SK-N-SH (cell line): ENCODE results near the gene PCDHB14. TPM values are rescaled to one million over a fixed set of nuclear protein-coding genes. Genes with fewer than 3 reads are reported as not detected.
"Not testable (repeated sequence)": the region's sequence is repeated elsewhere in the genome, so short reads cannot be mapped to it uniquely, and the experiment has no call there.

Experiments
- CTCF ChIA-PET: fragments of 300-600, 350-600 bp; formaldehyde crosslinking; extraction: SDS; loops from one replicate; lab custom pipeline; 2021; lab: Yijun Ruan, JAX
- POLR2A ChIA-PET: fragments of 350-600 bp; sonication (Branson Sonifier 250); formaldehyde crosslinking; extraction: SDS; loops from one replicate; lab custom pipeline; 2020; ENCODE audit warnings: antibody characterized with exemption, inconsistent platforms; lab: Yijun Ruan, JAX
- DNase-seq: peaks from one replicate; pipeline ENCODE4 v3.0.0; 2012
- H2AFZ ChIP-seq: fragments of 200-600 bp; sonication (generic); 2 replicates; pipeline ENCODE4 v1.8.1; 2016; ENCODE audit warnings: antibody characterized with exemption, mild to moderate bottlenecking, low read depth
- H3F3A ChIP-seq: fragments of 200-600 bp; sonication (generic); replicated peaks from 2 replicates; pipeline ENCODE3; 2016; ENCODE audit warnings: antibody characterized with exemption, mild to moderate bottlenecking; ENCODE audit not compliant: insufficient read depth
- H3K27ac ChIP-seq, 2 experiments: fragments of 200-500 bp in 1 of 2; fragments of 200-600 bp in 1 of 2; sonication (Bioruptor generic) in 1 of 2; sonication (generic), shearing (Covaris generic) in 1 of 2; 2 replicates each; pipeline versions ENCODE4 v1.5.1 to v1.6.1; 2014 to 2016; ENCODE audit warnings: low read depth in 2 of 2, inconsistent platforms in 1 of 2, low read length in 1 of 2, mild to moderate bottlenecking in 1 of 2, mixed read lengths in 1 of 2
- H3K27me3 ChIP-seq: fragments of 200-600 bp; sonication (generic), shearing (Covaris generic); 2 replicates; pipeline ENCODE4 v1.6.1; 2016; ENCODE audit warnings: mixed run types; ENCODE audit not compliant: insufficient read depth
- H3K36me3 ChIP-seq, 2 experiments: fragments of 200-500 bp in 1 of 2; fragments of 200-600 bp in 1 of 2; sonication (Bioruptor generic) in 1 of 2; sonication (generic) in 1 of 2; replicated peaks in 1 of 2; 2 replicates each; pipeline versions ENCODE3 to v1.5.1; 2014 to 2016; ENCODE audit warnings: low read length in 1 of 2, mild to moderate bottlenecking in 1 of 2; ENCODE audit not compliant: insufficient read depth in 2 of 2, control insufficient read depth in 1 of 2
- H3K4me1 ChIP-seq, 2 experiments: fragments of 200-500 bp in 1 of 2; fragments of 200-600 bp in 1 of 2; sonication (Bioruptor generic) in 1 of 2; sonication (generic), shearing (Covaris generic) in 1 of 2; 2 replicates each; pipeline versions ENCODE4 v1.5.1 to v1.6.1; 2014 to 2016; ENCODE audit warnings: low read depth in 1 of 2, low read length in 1 of 2, mixed run types in 1 of 2; ENCODE audit not compliant: insufficient read depth in 2 of 2, control insufficient read depth in 1 of 2
- H3K4me2 ChIP-seq: fragments of 200-600 bp; sonication (generic), shearing (Covaris generic); 2 replicates; pipeline ENCODE4 v1.6.1; 2017; ENCODE audit warnings: mixed run types
- H3K4me3 ChIP-seq, 2 experiments: fragments of 200-500 bp in 1 of 2; fragments of 200-600 bp in 1 of 2; sonication (Bioruptor generic) in 1 of 2; sonication (generic), shearing (Covaris generic) in 1 of 2; 2 replicates each; pipeline versions ENCODE4 v1.5.1 to v1.8.1; 2014 to 2016; ENCODE audit warnings: low read depth in 2 of 2, inconsistent platforms in 1 of 2, low read length in 1 of 2, mild to moderate bottlenecking in 1 of 2, mixed read lengths in 1 of 2, moderate library complexity in 1 of 2
- H3K79me2 ChIP-seq: fragments of 200-600 bp; sonication (generic); 2 replicates; pipeline ENCODE4 v1.8.1; 2017; ENCODE audit warnings: mild to moderate bottlenecking; ENCODE audit not compliant: insufficient read depth
- H3K9ac ChIP-seq: fragments of 200-600 bp; sonication (generic); 2 replicates; pipeline ENCODE4 v1.6.1; 2017; ENCODE audit warnings: mixed run types
- H3K9me2 ChIP-seq: fragments of 200-600 bp; sonication (generic); 2 replicates; pipeline ENCODE4 v1.6.1; 2017; ENCODE audit warnings: mixed run types
- H3K9me3 ChIP-seq: fragments of 200-600 bp; sonication (generic); 2 replicates; pipeline ENCODE4 v1.6.1; 2017; ENCODE audit warnings: mixed run types, mild to moderate bottlenecking, moderate library complexity
- H4K20me1 ChIP-seq: fragments of 200-600 bp; sonication (generic); 2 replicates; pipeline ENCODE4 v1.6.1; 2017; ENCODE audit warnings: mild to moderate bottlenecking, mixed run types; ENCODE audit not compliant: insufficient read depth
- CTCF ChIP-seq: fragments of 200-600 bp; sonication (generic); IDR thresholded peaks from 2 replicates; pipeline ENCODE4 v1.6.1; 2017; ENCODE audit warnings: antibody characterized with exemption, mild to moderate bottlenecking, moderate library complexity
- ELF1 ChIP-seq: IDR thresholded peaks from 2 replicates; pipeline ENCODE4 v1.4.0; 2012
- FOXM1 ChIP-seq: IDR thresholded peaks from 2 replicates; pipeline ENCODE4 v1.4.0; 2012; ENCODE audit warnings: low read depth, mild to moderate bottlenecking
- JUND ChIP-seq: IDR thresholded peaks from 2 replicates; pipeline ENCODE4 v1.4.0; 2012
- NRF1 ChIP-seq: IDR thresholded peaks from 2 replicates; pipeline ENCODE4 v1.6.1; 2012; ENCODE audit warnings: low read depth, mild to moderate bottlenecking, low read length
- POLR2AphosphoS5 ChIP-seq: IDR thresholded peaks from 2 replicates; pipeline ENCODE4 v1.6.1; 2012; ENCODE audit warnings: low read depth, low read length
- RAD21 ChIP-seq: IDR thresholded peaks from 2 replicates; pipeline ENCODE4 v1.6.1; 2012; ENCODE audit warnings: mild to moderate bottlenecking, low read length
- SMC3 ChIP-seq: IDR thresholded peaks from 2 replicates; pipeline ENCODE4 v1.6.1; 2012; ENCODE audit warnings: low read depth, low read length, improper control_type of control experiment
- WGBS: methylation state at CpG from one replicate; pipeline ENCODE4 v1.1.6; 2017; ENCODE audit warnings: low lambda C conversion rate; 5-methylcytosine and 5-hydroxymethylcytosine counted together
- polyA plus RNA-seq, 3 experiments: library from polyadenylated mRNA; depleted of rRNA; stranded (reverse); fragments of >200 nt; gene quantifications; 2 replicates each; pipeline ENCODE4 v1.2.3, GENCODE V29; 2012
- TF ChIP-seq, protein P1 (sequence below): IDR thresholded peaks from 2 replicates; pipeline ENCODE4 v1.4.0; 2012; ENCODE audit warnings: low read depth

Gene PCDHB14
- 9.7 and 10.6 TPM in 2 replicates for polyA plus RNA-seq (2012; rRNA removed)
- 6.0 and 8.5 TPM in 2 replicates for polyA plus RNA-seq (2012; cell fraction: cytosol; rRNA removed)
- polyA plus RNA-seq (2012; cell fraction: nucleus; rRNA removed) = 11.4 and 19.9 TPM in 2 replicates

DNA sequence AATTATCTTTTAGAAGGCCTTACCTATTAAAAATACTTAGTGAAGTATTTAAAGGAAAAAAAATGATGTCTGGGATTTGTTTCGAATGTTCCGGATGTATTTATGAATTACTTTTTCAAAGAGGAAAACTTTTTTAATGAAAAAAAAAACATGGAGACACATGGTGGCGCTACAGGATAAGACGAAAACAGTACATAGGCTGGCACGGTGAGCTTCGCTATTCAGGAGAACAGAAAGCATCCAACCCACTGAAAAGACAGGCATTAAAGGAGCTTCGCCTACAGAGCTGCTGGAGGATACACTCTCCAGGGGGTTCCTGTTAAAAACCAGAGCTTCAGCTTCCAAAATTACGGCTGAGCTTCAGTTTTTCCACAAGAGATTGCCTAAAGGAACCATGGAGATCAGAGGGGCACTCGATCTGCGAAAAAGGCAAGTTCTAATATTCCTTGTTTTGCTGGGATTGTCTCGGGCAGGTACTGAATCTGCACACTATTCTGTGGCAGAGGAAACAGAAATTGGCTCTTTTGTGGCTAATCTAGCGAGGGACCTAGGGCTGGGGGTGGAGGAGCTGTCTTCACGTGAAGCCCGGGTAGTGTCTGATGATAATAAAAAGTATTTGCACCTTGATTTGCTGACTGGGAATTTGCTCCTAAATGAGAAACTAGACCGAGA lies at the start of gene PCDHB14:
Gene PCDHB14, plus strand, starts transcription at position 232 of the 672 bp plus-strand sequence. Its CDS starts 163 bp downstream, at position 395.
- no peaks in the 10 kb centered on the region for H3K79me2 ChIP-seq
- no peaks in the 10 kb centered on the region for H3F3A ChIP-seq
- H3K4me2 ChIP-seq = peak within 1 kb of the TSS; percentile 78
- TF ChIP-seq RAD21 (peak; percentile 81), POLR2AphosphoS5 (peak; percentile 37; the same call in 1 of the 2 replicates), JUND (no peak), FOXM1 (no peak), SMC3 (peak; percentile 50; the same call in 1 of the 2 replicates), CTCF (peak; percentile 65), ELF1 (no peak), NRF1 (no peak)
- TF ChIP-seq, protein P1, sequence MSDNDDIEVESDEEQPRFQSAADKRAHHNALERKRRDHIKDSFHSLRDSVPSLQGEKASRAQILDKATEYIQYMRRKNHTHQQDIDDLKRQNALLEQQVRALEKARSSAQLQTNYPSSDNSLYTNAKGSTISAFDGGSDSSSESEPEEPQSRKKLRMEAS = 0 out of 2 replicates have a peak, but pooled peaks have one; percentile 32
- H3K27me3 ChIP-seq = no peaks in the 10 kb centered on the region
- H3K9ac ChIP-seq = peak within 1 kb of the TSS; percentile 64
- 8% methylated on average over 15 of the region's 15 CpGs for WGBS
- peak; percentile 78 for DNase-seq
- no peaks in the 10 kb centered on the region for H4K20me1 ChIP-seq
- H3K9me2 ChIP-seq = no peaks in the 10 kb centered on the region
- POLR2A ChIA-PET = interaction anchor here (1.1 to 1.8 kb wide), 3 partner anchors 11 to 341 kb away, joined by 3 to 19 read pairs (median 9); no protein-coding TSS in a partner anchor
- peaks cover 0 to 6% of the 10 kb centered on the region in 2 experiments for H3K36me3 ChIP-seq
- H2AFZ ChIP-seq = peak within 1 kb of the TSS; percentile 90
- H3K4me1 ChIP-seq = peaks cover 0 to 2% of the 10 kb centered on the region in 2 experiments; a peak in 2 of 4 replicates
- peak within 1 kb of the TSS; percentile 59 to 80 for H3K4me3 ChIP-seq
- peaks cover 3% of the 10 kb centered on the region; the same call in 1 of the 2 replicates for H3K9me3 ChIP-seq
- CTCF ChIA-PET = interaction anchor here (0.6 to 4.0 kb wide), 48 partner anchors 9 to 416 kb away, joined by 3 to 43 read pairs (median 4); partner anchors contain the start of genes PCDHA4, PCDHB11, PCDHB13 and PCDHB16
- H3K27ac ChIP-seq = peak within 1 kb of the TSS; percentile 29 to 74; a peak in 2 of 4 replicates

GRCh38 chr5:141174291-141175104 lies 48.6 kb upstream of the PCDHB14 start:
- CTCF ChIA-PET = interaction anchor here (0.6 to 1.0 kb wide), 2 partner anchors 35 to 418 kb away, joined by 3 to 4 read pairs; no protein-coding TSS in a partner anchor
- H3K27me3 ChIP-seq = not testable (repeated sequence)
- 63% methylated on average over 60 of the region's 79 CpGs for whole genome bisulfite sequencing

More at GRCh38 chr5:141174291-141175104, 48.6 kb upstream of the PCDHB14 start:
- H3K36me3 ChIP-seq, H4K20me1 ChIP-seq, H3K27ac ChIP-seq, H3K9me2 ChIP-seq, H3K4me2 ChIP-seq, H3K9ac ChIP-seq, H3K4me1 ChIP-seq, H3K4me3 ChIP-seq, H3F3A ChIP-seq, H2AFZ ChIP-seq, H3K79me2 ChIP-seq, POLR2A ChIA-PET, DNase-seq, H3K9me3 ChIP-seq: not testable (repeated sequence)
